GM20000 (cell line): ENCODE results near the gene TTC12.

Experiments
- DNase-seq: peaks from one replicate; pipeline ENCODE4 v3.0.0; 2012; ENCODE audit warnings: low spot score
- CTCF ChIP-seq: IDR thresholded peaks from 2 replicates; pipeline ENCODE4 v1.5.1; 2012; ENCODE audit warnings: mild to moderate bottlenecking, control low read depth; ENCODE audit errors: extremely low read depth, missing control alignments

TTC12 gene

GRCh38 chr11:113314065-113314388, 356 bp upstream of the TTC12 start:
- TF ChIP-seq CTCF: no peak
- DNase-seq: no peak

- DNase-seq: no peak
- no peak for TF ChIP-seq CTCF
Measured at GRCh38 chr11:113315811-113316210, 1.4 kb downstream of the TTC12 start.

- DNase-seq: no peak
- TF ChIP-seq CTCF: no peak
Measured at GRCh38 chr11:113316256-113316655, 1.9 kb downstream of the TTC12 start.

- no peak for DNase-seq
- no peak for TF ChIP-seq CTCF
Measured at GRCh38 chr11:113317339-113317738, 3.0 kb downstream of the TTC12 start.

- TF ChIP-seq CTCF: no peak
- no peak for DNase-seq
Measured at GRCh38 chr11:113319085-113319484, 4.7 kb downstream of the TTC12 start.

GRCh38 chr11:113322158-113322557, 7.8 kb downstream of the TTC12 start:
- DNase-seq: no peak
- no peak for TF ChIP-seq CTCF

- TF ChIP-seq CTCF: no peak
- no peak for DNase-seq
Measured at GRCh38 chr11:113324250-113324649, 9.9 kb downstream of the TTC12 start.

GRCh38 chr11:113329725-113330124, 15.3 kb downstream of the TTC12 start:
- TF ChIP-seq CTCF: no peak
- DNase-seq: no peak
